K562 (cell line): ENCODE data around the gene LACTBL1. TPM values are rescaled to one million over a fixed set of nuclear protein-coding genes. Genes with fewer than 3 reads are reported as not detected.
A peak's percentile ranks its signal among the peaks of the same experiment; 100 is the strongest.
"Not testable (repeated sequence)": the region's sequence is repeated elsewhere in the genome, so short reads cannot be mapped to it uniquely, and the experiment has no call there.

Source experiments
- ATAC-seq: fragments of 200-7000 bp; cut with Tn5 transposase; 3 replicates; pipeline ENCODE4 v1.9.1; 2020; ENCODE audit warnings: moderate library complexity
- BruUV-seq: library from RNA; stranded (reverse); fragments of 400-500 nt; replicated peaks from 2 replicates; lab custom pipeline; 2021; lab: Mats Ljungman, UMichigan
- CTCF ChIA-PET: fragments of 300-600 bp; formaldehyde crosslinking; extraction: SDS; loops from one replicate; lab custom pipeline; 2021; ENCODE audit warnings: low intra/inter-chr PET ratio; lab: Yijun Ruan, JAX
- POLR2A ChIA-PET: fragments of 300-600, 350-650 bp; sonication (Branson Sonifier 250); formaldehyde crosslinking; extraction: SDS; loops from one replicate; lab custom pipeline; 2021; ENCODE audit warnings: antibody characterized with exemption, inconsistent platforms; lab: Yijun Ruan, JAX
- DNase-seq, 4 experiments: peaks; one replicate each; pipeline versions ENCODE4 v3.0.0 to v3.0.0-alpha.2; 2011 to 2018; ENCODE audit warnings: low spot score in 3 of 4, mixed read lengths in 3 of 4; ENCODE audit errors: extremely low read depth in 1 of 4
- FAIRE-seq: peaks from 2 replicates; lab custom pipeline; 2011; peaks lifted over from hg19 to GRCh38; lab: Jason Lieb, UNC
- H2AFZ ChIP-seq: 2 replicates; pipeline ENCODE4 v1.6.0; 2011; ENCODE audit warnings: low read depth, low read length, control low read depth, inconsistent platforms
- H3K27ac ChIP-seq: fragments of 200-600 bp; 3 replicates; pipeline ENCODE4 v1.8.0; 2011; ENCODE audit warnings: low read depth, mild to moderate bottlenecking, control low read depth, inconsistent platforms, low read length, moderate library complexity, mixed read lengths; ENCODE audit errors: extremely low read depth
- H3K27me3 ChIP-seq, 2 experiments: fragments of 300-600 bp in 1 of 2; 2 replicates in 1 of 2; 3 replicates in 1 of 2; pipeline versions ENCODE4 v1.6.0 to v1.8.0; 2011; ENCODE audit warnings: inconsistent platforms in 2 of 2, low read length in 2 of 2, mild to moderate bottlenecking in 1 of 2, mixed read lengths in 1 of 2, moderate library complexity in 1 of 2; ENCODE audit not compliant: control insufficient read depth in 2 of 2, insufficient read depth in 2 of 2
- H3K36me3 ChIP-seq: fragments of 300-600 bp; 3 replicates; pipeline ENCODE4 v1.8.0; 2011; ENCODE audit warnings: mild to moderate bottlenecking, low read length, inconsistent platforms; ENCODE audit not compliant: control insufficient read depth, insufficient read depth
- H3K4me1 ChIP-seq, 2 experiments: fragments of 200-600 bp in 1 of 2; replicated peaks in 1 of 2; 2 replicates in 1 of 2; 3 replicates in 1 of 2; pipeline versions ENCODE4 v1.5.1 to v1.8.0; 2011; ENCODE audit warnings: inconsistent platforms in 2 of 2, low read length in 2 of 2, mild to moderate bottlenecking in 1 of 2, mixed read lengths in 1 of 2, moderate library complexity in 1 of 2; ENCODE audit not compliant: control insufficient read depth in 2 of 2, insufficient read depth in 2 of 2
- H3K4me2 ChIP-seq: 2 replicates; pipeline ENCODE4 v1.6.1; 2011; ENCODE audit warnings: low read length, control low read depth, inconsistent platforms, mixed read lengths; ENCODE audit not compliant: insufficient read depth
- H3K4me3 ChIP-seq: fragments of 200-600 bp; sonication (generic), shearing (Covaris generic); 2 replicates; pipeline ENCODE4 v1.5.1; 2016; ENCODE audit warnings: control low read depth, inconsistent platforms
- H3K79me2 ChIP-seq: fragments of 200-600 bp; 3 replicates; pipeline ENCODE4 v1.8.0; 2011; ENCODE audit warnings: low read length, inconsistent platforms; ENCODE audit not compliant: control insufficient read depth, insufficient read depth
- H3K9ac ChIP-seq, 2 experiments: 2 replicates each; pipeline versions ENCODE4 v1.6.0 to v1.6.1; 2011; ENCODE audit warnings: low read depth in 2 of 2, low read length in 2 of 2, control low read depth in 1 of 2, inconsistent platforms in 1 of 2, mild to moderate bottlenecking in 1 of 2, mixed read lengths in 1 of 2; ENCODE audit not compliant: insufficient read depth in 1 of 2
- H3K9me1 ChIP-seq: one replicate; pipeline ENCODE4 v1.6.0; 2011; ENCODE audit warnings: inconsistent platforms, mild to moderate bottlenecking, low read length, moderate library complexity; ENCODE audit not compliant: control insufficient read depth, insufficient read depth
- H3K9me3 ChIP-seq: replicated peaks from 2 replicates; pipeline ENCODE4 v1.5.1; 2011; ENCODE audit warnings: low read depth, low read length, inconsistent platforms; ENCODE audit not compliant: control insufficient read depth, insufficient read depth
- H4K20me1 ChIP-seq: replicated peaks from 2 replicates; pipeline ENCODE4 v1.6.1; 2011; ENCODE audit warnings: low read length, inconsistent platforms, mixed read lengths; ENCODE audit not compliant: control insufficient read depth, insufficient read depth
- MAFF ChIP-seq: IDR thresholded peaks from 2 replicates; pipeline ENCODE4 v1.6.1; 2012; ENCODE audit warnings: low read length, improper control_type of control experiment
- MAFG ChIP-seq: fragments of 450-650 bp; conservative IDR thresholded peaks from 2 replicates; pipeline ENCODE4 v1.6.1; 2016; ENCODE audit warnings: missing genetic modification characterization, missing compliant biosample characterization
- MAFK ChIP-seq: IDR thresholded peaks from 2 replicates; pipeline ENCODE4 v1.6.1; 2011; ENCODE audit warnings: low read length, improper control_type of control experiment
- TRIM28 ChIP-seq: fragments of 450-650 bp; IDR thresholded peaks from 2 replicates; pipeline ENCODE4 v1.6.1; 2017
- ZFP36 ChIP-seq: fragments of 150-350 bp; IDR thresholded peaks from 2 replicates; pipeline ENCODE4 v1.6.1; 2018; ENCODE audit warnings: low read length, low read depth; ENCODE audit not compliant: partially characterized antibody
- ZNF316 ChIP-seq: fragments of 450-650 bp; IDR thresholded peaks from 2 replicates; pipeline ENCODE4 v1.6.1; 2016
- ZNF507 ChIP-seq: conservative IDR thresholded peaks from 2 replicates; pipeline ENCODE4 v1.6.1; 2017; ENCODE audit warnings: missing genetic modification characterization, missing compliant biosample characterization
- WGBS: fragments of 100-300 bp; shearing (Covaris generic); methylation state at CpG from one replicate; pipeline ENCODE4 v1.1.6; 2016; ENCODE audit warnings: low coverage, mixed read lengths; ENCODE audit not compliant: insufficient coverage; ENCODE audit errors: missing lambda C conversion rate; 5-methylcytosine and 5-hydroxymethylcytosine counted together
- in situ Hi-C: fragments of 300-500 bp; cut with MboI; formaldehyde crosslinking; loops from 4 replicates; pipeline ENCODE4 v1.15.0; 2018; ENCODE audit warnings: inconsistent platforms, mixed read lengths
- intact Hi-C: fragments of 100-400 bp; cut with micrococcal nuclease; formaldehyde crosslinking; loops from 2 replicates; pipeline ENCODE4 v1.14.2; 2022
- polyA plus RNA-seq, 8 experiments: library from polyadenylated mRNA; depleted of rRNA in 4 of 8; stranded (reverse) in 5 of 8; unstranded in 3 of 8; fragments of >200 nt; fragmentation: Nextera tagmentation in 2 of 8; fragmentation: Illumina TruSeq in 1 of 8; extraction: Ambion mirVana in 2 of 8; extraction: Trizol in 1 of 8; gene quantifications; 2 replicates each; pipeline versions ENCODE4 v1.2.1 to v1.2.3, GENCODE V29; 2011 to 2014; ENCODE audit warnings: inconsistent platforms in 1 of 8, missing spikeins in 1 of 8
- total RNA-seq, 7 experiments: library from RNA; depleted of rRNA in 6 of 7; stranded (reverse); fragments of >200 nt in 6 of 7; fragmentation: Illumina TruSeq in 2 of 7; extraction: Trizol in 2 of 7; gene quantifications; 2 replicates each; pipeline versions ENCODE4 v1.2.1 to v1.2.3, GENCODE V29; 2011 to 2021; ENCODE audit warnings: low replicate concordance in 1 of 7

LACTBL1 gene
- total and polyA plus RNA-seq, 9 of the 15 experiments (the other 6 are each of a cell fraction or from before 2014, with no cell fraction given), result not detected

DNA sequence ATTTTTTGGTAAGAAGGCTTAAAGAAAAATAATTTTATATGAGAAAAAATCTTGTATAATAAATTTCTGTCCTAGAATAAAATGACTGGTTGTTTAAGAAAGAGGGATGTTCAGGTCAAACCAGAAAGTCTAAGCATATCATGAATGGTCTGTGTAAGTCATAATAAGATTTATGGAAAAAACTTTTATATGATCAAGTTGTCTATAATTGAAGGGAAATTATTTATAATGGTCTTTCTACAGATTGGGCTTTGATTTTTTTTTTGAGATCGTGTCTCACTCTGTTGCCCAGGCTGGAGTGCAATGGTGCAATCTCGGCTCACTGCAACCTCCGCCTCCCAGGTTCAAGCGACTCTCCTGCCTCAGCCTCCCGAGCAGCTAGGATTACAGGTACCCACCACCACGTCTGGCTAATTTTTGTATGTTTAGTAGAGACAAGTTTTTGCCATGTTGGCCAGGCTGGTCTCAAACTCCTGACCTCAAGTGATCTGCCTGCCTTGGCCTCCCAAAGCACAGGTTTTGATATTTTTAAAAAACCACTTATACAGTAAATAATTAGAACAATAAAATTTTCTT, 20.6 kb upstream of the LACTBL1 start:
- H3K9ac ChIP-seq, BruUV-seq, H3K4me3 ChIP-seq, FAIRE-seq, H3K9me3 ChIP-seq, CTCF ChIA-PET, H3K9me1 ChIP-seq, H4K20me1 ChIP-seq, H3K36me3 ChIP-seq, H3K79me2 ChIP-seq, H3K4me1 ChIP-seq, H3K27me3 ChIP-seq, DNase-seq, H2AFZ ChIP-seq, ATAC-seq, in situ Hi-C loops, intact Hi-C loops, H3K4me2 ChIP-seq, H3K27ac ChIP-seq: not testable (repeated sequence)
- POLR2A ChIA-PET, result interaction anchor here (0.7 to 2.7 kb wide), 2 partner anchors 17 to 93 kb away, joined by 3 to 6 read pairs; no protein-coding TSS in a partner anchor
- WGBS, result 37% methylated on average over 6 of the region's 6 CpGs
- TF ChIP-seq ZFP36 (peak; percentile 74), ZNF507 (tag) (0 out of 2 replicates have a peak, but pooled peaks have one; percentile 15), TRIM28 (peak; percentile 45; the same call in 1 of the 2 replicates)

DNA sequence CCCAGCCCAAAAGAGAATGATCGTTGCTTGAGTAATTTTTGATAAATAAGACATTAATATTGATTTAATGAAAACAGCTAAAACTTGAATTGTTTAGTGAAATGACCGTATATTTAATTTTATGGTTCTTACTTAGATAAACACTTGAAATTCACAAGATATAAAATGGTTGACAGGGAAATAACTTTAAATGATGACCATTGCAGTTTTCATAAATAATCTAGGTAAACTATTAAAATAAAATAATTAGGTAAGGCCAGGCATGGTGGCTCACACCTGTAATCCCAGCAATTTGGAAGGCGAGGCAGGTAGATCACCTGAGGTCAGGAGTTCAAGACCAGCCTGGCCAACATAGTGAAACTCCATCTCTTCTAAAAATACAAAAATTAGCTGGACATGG, 19.7 kb upstream of the LACTBL1 start:
- CTCF ChIA-PET, ATAC-seq, H3K9ac ChIP-seq, H2AFZ ChIP-seq, intact Hi-C loops, H3K79me2 ChIP-seq, H4K20me1 ChIP-seq, H3K9me3 ChIP-seq, BruUV-seq, H3K9me1 ChIP-seq, DNase-seq, H3K4me3 ChIP-seq, H3K27ac ChIP-seq, H3K36me3 ChIP-seq, H3K4me2 ChIP-seq: not testable (repeated sequence)
- 40% methylated on average over 3 of the region's 3 CpGs for WGBS
- TF ChIP-seq MAFK (peak; percentile 36; the same call in 1 of the 2 replicates), ZNF316 (peak; percentile 86), MAFG (tag) (0 out of 2 replicates have a peak, but pooled peaks have one; percentile 25), MAFF (peak; percentile 55; the same call in 1 of the 2 replicates)
- TF ChIP-seq, all 486 proteins: peak for 4; not testable (repeated sequence) for 482
- H3K27me3 ChIP-seq, H3K4me1 ChIP-seq, in situ Hi-C loops, FAIRE-seq: not testable (repeated sequence)
- POLR2A ChIA-PET, result interaction anchor here (2.7 kb wide), 1 partner anchor 94 kb away, joined by 6 read pairs; no protein-coding TSS in a partner anchor
